Measurements from ENCODE around the gene CENPP. TPM values are rescaled to one million over a fixed set of nuclear protein-coding genes. Genes with fewer than 3 reads are reported as not detected.
A peak's percentile ranks its signal among the peaks of the same experiment; 100 is the strongest.

Gene CENPP
- total RNA-seq, 1 donor from 2014 or later, result 3.3 TPM

- DNase-seq (ENCODE audit: missing footprints) (no peak), ATAC-seq (no peak)
- intact Hi-C loops (cut with DNase I), result loop anchor here (10.0 kb wide), 1 partner anchor 305 kb away; no protein-coding TSS in a partner anchor
These were observed 114.4 kb downstream of the CENPP start for GRCh38 chr9:92439921-92440750.

- ATAC-seq (no peak), DNase-seq (ENCODE audit: missing footprints) (no peak)
- intact Hi-C loops (cut with DNase I), result loop anchor here (10.0 kb wide), 1 partner anchor 306 kb away; no protein-coding TSS in a partner anchor
These were observed 114.9 kb downstream of the CENPP start for GRCh38 chr9:92440751-92441046.

- intact Hi-C loops (cut with DNase I), result loop anchor here (10.0 kb wide), 1 partner anchor 310 kb away; no protein-coding TSS in a partner anchor
These were observed 119.1 kb downstream of the CENPP start for GRCh38 chr9:92444841-92445240.

GRCh38 chr9:92446536-92446935 is 120.8 kb downstream of the CENPP start:
- ATAC-seq, result no peak
- intact Hi-C loops (cut with DNase I), result loop anchor here (10.0 kb wide), 1 partner anchor 312 kb away; no protein-coding TSS in a partner anchor
- DNase-seq (ENCODE audit: missing footprints), result no peak

More at GRCh38 chr9:92444841-92445240, 119.1 kb downstream of the CENPP start:
- no peak for ATAC-seq
- no peak for DNase-seq (ENCODE audit: missing footprints)

- DNase-seq (ENCODE audit: missing footprints), result no peak
- intact Hi-C loops (cut with DNase I), result no loop called here
- ATAC-seq, result no peak
These were observed 129.5 kb downstream of the CENPP start for GRCh38 chr9:92455217-92455616.

- ATAC-seq, result no peak
- intact Hi-C loops (cut with DNase I), result no loop called here
- no peak for DNase-seq (ENCODE audit: missing footprints)
These were observed 131.8 kb downstream of the CENPP start for GRCh38 chr9:92457576-92457975.

- intact Hi-C loops (cut with DNase I), result no loop called here
- ATAC-seq, result no peak
- DNase-seq (ENCODE audit: missing footprints), result no peak
These were observed 137.6 kb downstream of the CENPP start for GRCh38 chr9:92463387-92463786.

- intact Hi-C loops (cut with DNase I), result no loop called here
- DNase-seq (ENCODE audit: missing footprints) (no peak), ATAC-seq (no peak)
These were observed 138.2 kb downstream of the CENPP start for GRCh38 chr9:92463984-92464383.

GRCh38 chr9:92467041-92467440 is 141.3 kb downstream of the CENPP start:
- DNase-seq (ENCODE audit: missing footprints), result no peak
- no peak for ATAC-seq
- intact Hi-C loops (cut with DNase I), result no loop called here

- DNase-seq (ENCODE audit: missing footprints), result no peak
- intact Hi-C loops (cut with DNase I), result no loop called here
- no peak for ATAC-seq
These were observed 141.8 kb downstream of the CENPP start for GRCh38 chr9:92467511-92467910.

- ATAC-seq (no peak), DNase-seq (ENCODE audit: missing footprints) (no peak)
- intact Hi-C loops (cut with DNase I), result no loop called here
These were observed 142.5 kb downstream of the CENPP start for GRCh38 chr9:92468206-92468605.

GRCh38 chr9:92474587-92474986 is 148.8 kb downstream of the CENPP start:
- no peak for ATAC-seq
- DNase-seq (ENCODE audit: missing footprints), result no peak
- intact Hi-C loops (cut with DNase I), result no loop called here

- ATAC-seq (no peak), DNase-seq (ENCODE audit: missing footprints) (no peak)
- intact Hi-C loops (cut with DNase I), result no loop called here
These were observed 151.2 kb downstream of the CENPP start for GRCh38 chr9:92476962-92477361.

- no peak for ATAC-seq
- intact Hi-C loops (cut with DNase I), result no loop called here
- DNase-seq (ENCODE audit: missing footprints), result no peak
These were observed 153.0 kb downstream of the CENPP start for GRCh38 chr9:92478783-92479182.

- intact Hi-C loops (cut with DNase I), result no loop called here
- ATAC-seq (no peak), DNase-seq (ENCODE audit: missing footprints) (no peak)
These were observed 153.6 kb downstream of the CENPP start for GRCh38 chr9:92479346-92479745.

- peak; percentile 41 for ATAC-seq
- DNase-seq (ENCODE audit: missing footprints), result no peak
- intact Hi-C loops (cut with DNase I), result loop anchor here (5.0 kb wide), 1 partner anchor 127 kb away; no protein-coding TSS in a partner anchor
These were observed 154.6 kb downstream of the CENPP start for GRCh38 chr9:92480291-92480771.

- ATAC-seq, result no peak
- intact Hi-C loops (cut with DNase I), result loop anchor here (5.0 kb wide), 1 partner anchor 126 kb away; no protein-coding TSS in a partner anchor
These were observed 155.4 kb downstream of the CENPP start for GRCh38 chr9:92480986-92481633.

GRCh38 chr9:92482329-92482728 is 156.6 kb downstream of the CENPP start, which contains the start of gene ASPN:
Gene ASPN (minus strand): TSS chr9:92482506.
- intact Hi-C loops (cut with DNase I), result loop anchor here (5.0 kb wide), 1 partner anchor 125 kb away; no protein-coding TSS in a partner anchor
- ATAC-seq (peak; percentile 71), DNase-seq (ENCODE audit: missing footprints) (no peak)

More at GRCh38 chr9:92480986-92481633, 155.4 kb downstream of the CENPP start:
- DNase-seq (ENCODE audit: missing footprints), result no peak

- intact Hi-C loops (cut with DNase I), result loop anchor here (5.0 kb wide), 1 partner anchor 124 kb away; no protein-coding TSS in a partner anchor
- no peak for DNase-seq (ENCODE audit: missing footprints)
- ATAC-seq, result no peak
These were observed 157.1 kb downstream of the CENPP start for GRCh38 chr9:92482805-92483204.
